ENCODE results near the gene ADGB.

DNA sequence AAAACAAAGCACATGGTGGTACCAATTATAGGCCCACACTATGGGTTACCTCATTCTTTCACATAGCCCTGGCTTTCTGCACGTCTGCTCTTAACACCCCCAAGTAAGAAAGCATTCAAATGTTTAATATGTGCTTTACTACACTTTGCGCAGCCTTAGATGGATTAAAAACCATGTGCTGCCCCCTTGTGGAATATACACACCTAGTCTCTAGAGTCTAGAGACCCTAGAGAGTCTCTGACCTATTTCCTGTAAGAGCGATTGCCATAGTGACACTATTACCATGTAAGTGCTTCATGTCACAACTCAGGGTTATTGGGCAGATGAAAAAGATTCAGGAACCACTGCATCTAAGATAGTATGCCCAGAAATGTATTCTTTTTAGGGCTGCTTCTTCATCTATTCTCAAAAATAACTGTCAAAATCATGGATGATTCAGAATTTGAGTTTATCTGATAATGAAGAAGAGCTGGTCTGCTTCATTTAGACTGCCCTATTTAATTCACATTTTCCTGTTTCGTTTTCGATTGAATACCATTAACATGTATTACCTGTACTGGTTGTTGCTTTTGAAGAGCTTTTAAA lies 186.3 kb downstream of the ADGB start:
- TF ChIP-seq, protein P1, sequence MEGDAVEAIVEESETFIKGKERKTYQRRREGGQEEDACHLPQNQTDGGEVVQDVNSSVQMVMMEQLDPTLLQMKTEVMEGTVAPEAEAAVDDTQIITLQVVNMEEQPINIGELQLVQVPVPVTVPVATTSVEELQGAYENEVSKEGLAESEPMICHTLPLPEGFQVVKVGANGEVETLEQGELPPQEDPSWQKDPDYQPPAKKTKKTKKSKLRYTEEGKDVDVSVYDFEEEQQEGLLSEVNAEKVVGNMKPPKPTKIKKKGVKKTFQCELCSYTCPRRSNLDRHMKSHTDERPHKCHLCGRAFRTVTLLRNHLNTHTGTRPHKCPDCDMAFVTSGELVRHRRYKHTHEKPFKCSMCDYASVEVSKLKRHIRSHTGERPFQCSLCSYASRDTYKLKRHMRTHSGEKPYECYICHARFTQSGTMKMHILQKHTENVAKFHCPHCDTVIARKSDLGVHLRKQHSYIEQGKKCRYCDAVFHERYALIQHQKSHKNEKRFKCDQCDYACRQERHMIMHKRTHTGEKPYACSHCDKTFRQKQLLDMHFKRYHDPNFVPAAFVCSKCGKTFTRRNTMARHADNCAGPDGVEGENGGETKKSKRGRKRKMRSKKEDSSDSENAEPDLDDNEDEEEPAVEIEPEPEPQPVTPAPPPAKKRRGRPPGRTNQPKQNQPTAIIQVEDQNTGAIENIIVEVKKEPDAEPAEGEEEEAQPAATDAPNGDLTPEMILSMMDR (IDR thresholded peaks at IDR 0.05), result peak in 1 of 3 experiments; percentile 23
- no peak for TF ChIP-seq EP300 (IDR thresholded peaks at IDR 0.05)
